GM18505 (cell line): Measurements from ENCODE around the gene LPIN1.

Source experiments
- ATAC-seq: cut with Tn5 transposase; IDR thresholded peaks from one replicate; pipeline ENCODE4 v1.9.1; 2021; ENCODE audit not compliant: unreplicated experiment
- POLR2A ChIP-seq: IDR thresholded peaks from 4 replicates; pipeline ENCODE4 v1.6.1; 2011; ENCODE audit warnings: borderline replicate concordance; ENCODE audit not compliant: insufficient read depth, insufficient read length; ENCODE audit errors: extremely low read depth

LPIN1 gene

DNA sequence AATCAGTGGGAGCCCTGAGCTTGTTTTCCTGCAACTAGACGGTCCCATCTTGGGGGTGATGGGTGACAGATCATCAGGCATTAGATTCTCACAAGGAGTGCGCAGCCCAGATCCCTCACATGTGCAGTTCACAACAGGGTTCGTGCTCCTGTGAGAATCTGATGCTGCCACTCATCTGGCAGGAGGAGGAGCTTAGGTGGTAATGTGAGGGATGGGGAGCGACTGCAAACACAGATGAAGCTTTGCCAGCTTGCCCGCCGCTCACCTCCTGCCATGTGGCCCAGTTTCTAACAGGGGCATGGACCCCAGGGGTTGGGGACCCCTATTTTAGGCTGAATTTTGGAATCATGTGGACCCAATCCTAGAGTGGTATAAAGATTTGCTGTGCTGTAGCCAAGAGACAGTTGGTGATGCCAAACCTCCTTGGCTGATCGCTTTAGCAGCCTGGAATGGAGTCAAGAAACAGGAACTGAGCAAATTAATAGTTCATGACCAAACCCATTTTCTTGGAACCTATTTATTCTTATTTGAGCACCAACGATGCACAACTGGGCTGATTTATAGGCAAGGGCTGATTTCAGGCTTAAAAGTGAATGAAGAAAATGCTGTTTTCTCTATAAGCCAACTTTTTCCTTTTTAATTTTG lies 25.7 kb downstream of the LPIN1 start:
- ATAC-seq, result no peak
- TF ChIP-seq POLR2A, result no peak

DNA sequence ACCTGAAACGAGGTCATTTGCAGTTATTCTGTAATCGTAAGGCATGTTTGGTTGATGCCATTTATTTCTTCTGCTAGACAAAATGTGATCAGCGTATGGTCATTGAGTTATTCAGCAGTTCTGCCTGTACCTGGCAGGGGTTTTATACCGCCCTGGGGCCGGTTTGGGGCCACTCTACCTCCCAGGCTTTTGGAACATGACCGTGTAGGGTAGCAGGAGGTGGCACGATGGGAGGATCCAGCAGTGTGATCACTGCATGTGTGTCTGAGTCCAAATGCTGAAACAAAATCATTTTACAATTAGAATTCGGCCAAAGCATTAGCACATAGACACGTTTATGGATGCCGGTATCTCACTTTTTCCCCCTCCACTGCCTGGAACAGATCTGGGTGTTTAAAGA lies 26.7 kb downstream of the LPIN1 start:
- TF ChIP-seq POLR2A, result no peak

DNA sequence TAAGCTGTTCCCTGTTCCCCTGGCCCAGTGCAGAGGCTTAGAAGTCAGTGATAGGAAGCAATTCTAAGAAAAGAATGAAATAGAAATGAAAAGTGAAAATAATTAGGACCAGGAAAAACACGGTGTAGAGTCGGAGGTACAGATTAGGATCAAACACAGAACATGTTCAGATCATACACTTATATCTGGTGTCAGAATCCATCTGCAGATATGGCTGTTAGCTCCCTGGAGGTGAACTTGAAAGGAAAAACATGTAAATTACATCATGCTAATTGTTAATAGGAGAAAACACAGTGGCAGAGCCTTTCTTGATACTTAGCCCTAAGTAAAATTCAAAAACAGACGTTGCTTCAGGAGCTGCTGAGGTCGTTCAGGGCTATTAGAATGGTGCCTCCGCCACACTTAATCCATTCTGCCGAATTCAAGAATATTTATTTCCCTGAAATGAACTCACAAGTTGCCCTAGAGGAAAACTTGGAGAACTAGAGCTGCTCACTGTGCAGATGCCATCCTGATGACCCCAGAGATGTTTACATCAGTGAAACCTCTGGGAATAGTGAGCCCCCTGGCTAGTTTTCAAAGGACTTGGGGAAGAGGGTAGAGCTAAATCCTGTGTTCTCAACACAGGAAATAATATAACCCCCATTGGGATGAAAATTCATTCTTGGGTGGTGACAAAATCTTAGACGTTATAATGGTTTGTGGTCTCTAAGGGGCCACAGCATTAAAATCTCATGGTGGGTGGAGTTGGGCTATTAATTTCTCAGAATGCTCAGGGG lies 27.5 kb downstream of the LPIN1 start:
- ATAC-seq, result no peak
- TF ChIP-seq POLR2A, result no peak

More for the DNA sequence above, 26.7 kb downstream of the LPIN1 start:
- ATAC-seq, result no peak

DNA sequence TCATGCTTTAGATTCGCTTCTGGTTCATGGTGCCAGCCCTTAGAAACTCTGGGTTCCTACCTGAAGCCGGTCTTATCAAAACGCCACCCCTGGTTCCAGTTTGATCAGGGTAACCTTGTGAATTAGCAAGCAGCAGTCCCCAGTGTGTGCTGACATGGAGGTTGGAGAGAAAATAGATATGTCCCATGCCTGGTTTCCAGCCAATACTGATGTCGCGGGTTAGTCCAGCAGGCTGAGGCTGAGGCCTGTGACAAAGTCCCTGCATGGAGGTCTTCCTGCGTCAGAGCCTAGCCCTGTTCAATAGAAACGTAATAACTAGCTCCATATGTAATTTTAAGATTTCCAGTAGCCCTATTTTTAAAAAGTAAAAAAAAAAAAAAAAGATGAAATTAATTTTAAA lies 28.2 kb downstream of the LPIN1 start:
- TF ChIP-seq POLR2A, result no peak
- ATAC-seq, result no peak

DNA sequence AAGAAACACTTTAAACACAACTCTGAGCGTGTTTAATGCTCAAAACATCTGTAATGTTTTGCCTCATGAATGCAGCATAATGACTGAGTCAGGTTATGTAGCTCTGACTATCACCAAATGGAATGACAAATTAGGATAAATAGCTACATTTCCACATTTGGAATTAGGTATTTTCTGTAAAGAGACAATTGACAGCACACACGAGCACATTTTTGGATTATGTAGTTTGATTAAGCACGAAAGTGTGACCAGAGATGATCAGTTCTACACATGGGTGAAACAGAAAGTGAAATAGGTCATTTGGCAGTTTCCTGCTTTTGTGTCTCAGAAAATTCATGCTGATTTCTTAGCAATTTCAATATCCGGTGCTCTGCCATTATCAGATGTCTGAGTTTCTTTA lies 29.0 kb downstream of the LPIN1 start:
- peak; percentile 56 for ATAC-seq
- no peak for TF ChIP-seq POLR2A

DNA sequence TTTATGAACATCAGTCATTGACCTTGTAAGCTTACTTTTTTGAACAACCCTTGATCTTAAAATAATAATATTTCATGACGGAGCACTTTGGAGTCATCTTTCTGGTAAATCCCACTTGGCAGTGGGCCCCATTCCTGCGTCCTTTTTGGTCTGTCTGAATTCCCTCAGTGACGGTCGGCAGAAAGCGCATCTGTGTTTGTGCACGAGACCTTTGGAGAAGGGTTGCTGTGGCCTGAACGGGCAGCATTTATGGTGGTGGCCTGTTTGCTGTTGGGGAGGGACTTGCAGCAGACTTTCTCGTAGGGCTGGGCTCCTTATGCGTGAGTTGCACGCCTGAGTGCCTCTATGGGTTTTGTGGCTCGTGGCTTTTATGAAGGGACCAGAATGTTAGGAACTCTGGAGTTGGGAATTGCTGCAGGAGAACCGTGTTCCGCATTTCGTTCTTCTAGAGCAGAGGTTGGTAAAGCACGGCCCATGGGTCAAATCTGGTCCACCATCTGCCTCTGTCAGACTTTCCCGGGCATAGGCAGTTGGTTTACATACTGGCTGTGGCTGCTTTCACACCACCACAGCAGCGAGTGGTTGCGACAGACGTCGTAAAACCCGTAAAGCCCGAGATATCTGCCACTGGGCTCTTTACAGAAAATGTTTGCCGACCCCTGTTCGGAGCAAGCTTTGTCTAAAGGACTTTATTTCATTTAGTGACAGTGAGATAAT lies 30.8 kb downstream of the LPIN1 start:
- no peak for ATAC-seq
- TF ChIP-seq POLR2A, result no peak

DNA sequence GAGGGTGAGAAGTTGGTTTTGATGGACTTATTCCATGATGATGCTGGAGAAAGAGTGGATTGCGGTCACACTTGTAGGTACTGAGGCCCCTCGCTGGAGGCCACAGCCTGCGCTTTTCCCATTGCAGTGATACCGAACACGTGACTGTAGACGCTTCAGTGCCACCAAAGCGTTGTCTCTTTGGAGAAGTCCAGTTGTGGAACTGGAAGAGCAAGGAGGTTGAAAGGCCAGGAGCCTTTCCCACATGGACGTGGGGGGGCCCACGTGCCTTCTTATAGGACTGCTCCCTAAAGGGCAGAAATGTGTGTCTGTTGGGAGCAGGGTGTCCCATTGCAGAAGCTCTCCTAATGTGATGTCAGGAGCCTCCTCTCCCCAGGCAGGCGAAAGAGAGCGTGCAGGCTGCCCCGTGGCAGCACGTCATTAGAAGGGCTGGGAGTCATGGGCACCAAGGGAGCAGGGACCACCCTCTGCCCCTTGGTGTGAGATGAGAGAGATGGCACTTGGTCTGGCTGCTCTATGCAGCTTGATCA lies 31.5 kb downstream of the LPIN1 start:
- no peak for TF ChIP-seq POLR2A
- no peak for ATAC-seq

DNA sequence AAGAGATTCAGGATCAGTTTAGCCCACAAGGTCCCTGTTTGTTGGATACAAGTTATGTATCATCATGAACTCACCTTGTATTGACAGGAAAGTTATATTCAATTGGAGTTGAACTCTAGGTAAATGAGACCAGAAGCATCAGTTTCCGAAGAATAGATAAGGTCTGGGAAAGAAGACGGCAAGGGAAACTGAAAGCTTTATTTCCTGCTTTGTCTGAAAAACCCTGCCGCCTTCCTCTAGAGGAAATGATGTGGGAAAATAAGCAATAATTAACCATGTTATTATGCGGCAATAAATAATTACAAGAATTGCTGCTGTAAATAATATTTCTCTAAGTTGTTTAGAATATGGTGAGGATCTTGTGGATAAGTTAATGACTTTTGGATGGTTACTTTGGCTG lies 32.0 kb downstream of the LPIN1 start:
- no peak for ATAC-seq
- TF ChIP-seq POLR2A, result no peak

DNA sequence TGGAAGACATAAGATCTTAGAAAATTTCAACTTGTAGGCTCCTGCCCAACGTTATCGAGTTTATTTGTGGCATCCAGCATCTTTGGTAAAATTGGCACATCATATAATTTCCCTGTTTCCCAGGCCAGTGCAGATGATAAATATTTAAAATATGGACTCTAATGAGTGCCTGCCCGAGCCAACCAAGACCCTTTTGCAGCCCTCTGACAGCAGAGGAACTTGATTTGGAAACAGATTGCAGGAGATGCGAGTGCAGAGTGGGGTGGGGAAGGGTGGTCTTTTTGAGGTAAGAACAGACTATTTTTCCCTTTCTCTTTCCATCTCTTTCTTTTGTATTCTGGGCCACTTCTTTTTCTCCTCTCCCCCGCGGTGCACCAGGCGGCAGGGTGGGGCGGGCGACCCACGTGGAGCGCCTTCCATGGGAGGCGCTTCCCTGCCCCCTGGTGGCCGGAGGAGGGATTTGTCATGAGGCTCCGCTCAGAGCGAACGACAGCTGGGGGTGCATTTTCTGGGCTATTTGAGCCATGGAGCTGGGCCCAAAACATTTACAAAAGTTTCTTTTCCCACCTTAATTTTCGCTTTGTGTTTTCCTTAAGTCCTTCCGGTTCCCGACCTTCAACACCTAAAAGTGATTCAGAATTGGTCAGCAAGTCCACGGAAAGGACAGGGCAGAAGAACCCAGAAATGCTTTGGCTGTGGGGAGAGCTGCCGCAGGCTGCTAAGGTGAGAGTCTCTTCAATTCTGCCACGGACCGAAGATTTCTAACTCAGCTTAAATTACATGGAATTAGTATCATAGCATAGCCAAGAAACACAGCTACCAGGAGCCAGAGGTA lies 32.7 kb downstream of the LPIN1 start:
- ATAC-seq, result peak; percentile 84
- TF ChIP-seq POLR2A, result no peak

DNA sequence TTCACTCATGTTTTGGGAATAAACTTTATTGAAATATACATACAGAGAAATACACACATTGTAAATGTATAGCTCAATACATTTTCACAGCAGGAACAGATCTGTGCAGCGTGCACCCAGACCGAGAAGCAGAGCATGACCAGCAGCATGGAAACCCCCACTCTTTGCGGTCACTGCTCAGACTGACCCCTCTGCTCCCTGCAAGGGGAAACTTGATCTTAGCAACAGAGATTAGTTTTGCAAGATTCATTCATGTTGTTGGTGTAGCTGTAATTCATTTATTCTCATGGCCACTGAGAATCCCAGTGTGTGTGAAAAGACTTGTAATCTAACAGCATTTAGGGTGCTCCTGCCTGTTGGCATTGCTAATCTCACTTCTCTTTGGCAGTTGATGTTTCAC lies 35.2 kb downstream of the LPIN1 start:
- no peak for ATAC-seq
- no peak for TF ChIP-seq POLR2A

DNA sequence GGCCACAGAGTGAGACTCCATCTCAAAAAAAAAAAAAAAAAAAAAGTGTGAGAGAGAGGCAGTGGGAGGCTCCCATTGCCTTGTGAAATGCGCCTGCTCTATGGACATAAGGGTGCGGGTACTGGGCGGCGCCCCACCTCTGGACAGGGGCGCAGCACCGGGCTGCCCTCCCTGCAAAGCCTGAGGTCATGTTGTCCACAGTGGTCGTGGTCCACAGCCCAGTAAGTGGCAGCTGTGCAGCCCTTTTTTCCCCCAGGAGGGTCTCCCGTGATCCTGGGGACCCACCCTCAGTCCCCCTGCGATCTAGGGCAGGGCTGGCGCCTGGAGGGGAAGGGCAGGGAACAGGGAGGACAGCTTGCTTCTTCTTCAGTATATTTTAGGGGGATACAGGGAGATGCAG lies 37.8 kb downstream of the LPIN1 start:
- TF ChIP-seq POLR2A, result no peak
- ATAC-seq, result no peak

DNA sequence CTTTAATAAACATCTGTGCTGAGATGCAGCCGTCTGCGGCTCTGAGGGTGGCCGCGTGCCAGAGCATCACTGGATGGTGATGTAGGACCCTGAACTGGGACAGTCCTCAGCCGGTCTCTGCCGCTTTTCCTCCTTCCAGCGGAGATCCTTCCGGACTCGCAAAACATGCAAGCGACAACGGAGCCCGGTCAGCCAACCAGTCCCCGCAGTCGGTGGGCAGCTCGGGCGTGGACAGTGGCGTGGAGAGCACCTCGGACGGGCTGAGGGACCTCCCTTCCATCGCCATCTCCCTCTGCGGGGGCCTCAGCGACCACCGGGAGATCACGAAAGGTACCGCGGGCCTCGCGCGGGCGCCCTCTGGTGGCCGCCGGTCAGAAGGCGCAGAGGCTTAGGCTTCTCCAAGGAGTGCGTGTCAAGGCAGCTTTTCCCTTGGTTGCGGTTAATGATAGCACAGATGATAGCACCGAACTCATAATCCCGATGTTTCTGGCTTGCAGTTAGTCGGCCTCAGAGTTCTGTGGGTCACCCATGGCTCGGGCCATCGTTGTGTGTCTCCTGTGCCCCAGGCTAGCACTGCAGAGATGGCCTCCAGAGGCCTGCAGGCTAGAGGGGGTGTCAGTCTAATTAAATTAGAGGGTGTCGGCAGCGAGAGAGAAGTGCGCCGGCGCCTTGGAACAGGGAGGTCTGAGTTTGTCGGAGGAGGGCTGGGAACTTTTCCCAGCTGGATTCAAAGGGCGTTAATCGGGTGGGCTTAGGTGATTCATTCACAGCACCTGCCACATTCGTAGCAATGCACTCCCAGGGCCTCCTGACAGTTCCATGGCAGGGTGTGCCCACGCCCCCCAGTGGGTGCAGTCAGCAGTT lies 38.5 kb downstream of the LPIN1 start:
- no peak for ATAC-seq

More for the DNA sequence above, 38.5 kb downstream of the LPIN1 start:
- TF ChIP-seq POLR2A, result no peak
